PFSK-1 (cell line): ENCODE data around the gene TENT4A.

Experiments
- POLR2AphosphoS5 ChIP-seq: IDR thresholded peaks from 2 replicates; pipeline ENCODE4 v1.6.1; 2012; ENCODE audit warnings: low read depth, mild to moderate bottlenecking, control low read depth, low read length, moderate library complexity
- REST ChIP-seq, 2 experiments: IDR thresholded peaks; 2 replicates each; pipeline versions ENCODE4 v1.6.1 to v1.8.0; 2011 to 2012; ENCODE audit warnings: low read depth in 2 of 2, low read length in 2 of 2, control low read depth in 1 of 2, inconsistent platforms in 1 of 2, mild to moderate bottlenecking in 1 of 2, moderate library complexity in 1 of 2; ENCODE audit not compliant: insufficient read depth in 1 of 2
- SIN3A ChIP-seq: IDR thresholded peaks from 2 replicates; pipeline ENCODE4 v1.6.1; 2012; ENCODE audit warnings: mild to moderate bottlenecking, low read length, moderate library complexity, borderline replicate concordance; ENCODE audit not compliant: insufficient read depth
- TAF1 ChIP-seq: IDR thresholded peaks from 2 replicates; pipeline ENCODE4 v1.6.1; 2012; ENCODE audit warnings: low read length, control low read depth, borderline replicate concordance; ENCODE audit not compliant: insufficient read depth

GRCh38 chr5:6703806-6704205, 9.4 kb upstream of the TENT4A start:
- no peak for TF ChIP-seq REST (IDR thresholded peaks at IDR 0.05; ENCODE audit: insufficient read depth in 1 of 2, low read depth in 2 of 2, low read length in 2 of 2)
- no peak for TF ChIP-seq POLR2AphosphoS5
- no peak for TF ChIP-seq SIN3A
- TF ChIP-seq TAF1, result no peak
